HG03025 (cell line): ENCODE measurements around the gene MDM4.

Experiments
- ATAC-seq: cut with Tn5 transposase; IDR thresholded peaks from one replicate; pipeline ENCODE4 v1.9.1; 2021; ENCODE audit warnings: mild to moderate bottlenecking, moderate library complexity; ENCODE audit not compliant: unreplicated experiment, low FRiP score

Gene MDM4

GRCh38 chr1:204600968-204601367 is 84.8 kb downstream of the MDM4 start:
- no peak for ATAC-seq

GRCh38 chr1:204602111-204602579 is 85.9 kb downstream of the MDM4 start:
- ATAC-seq = no peak

- no peak for ATAC-seq
Measured at GRCh38 chr1:204602871-204603542, 86.8 kb downstream of the MDM4 start.

GRCh38 chr1:204605791-204606190 is 89.6 kb downstream of the MDM4 start:
- ATAC-seq = no peak
